ENCODE measurements around the gene SGMS2.

The SGMS2 gene

DNA sequence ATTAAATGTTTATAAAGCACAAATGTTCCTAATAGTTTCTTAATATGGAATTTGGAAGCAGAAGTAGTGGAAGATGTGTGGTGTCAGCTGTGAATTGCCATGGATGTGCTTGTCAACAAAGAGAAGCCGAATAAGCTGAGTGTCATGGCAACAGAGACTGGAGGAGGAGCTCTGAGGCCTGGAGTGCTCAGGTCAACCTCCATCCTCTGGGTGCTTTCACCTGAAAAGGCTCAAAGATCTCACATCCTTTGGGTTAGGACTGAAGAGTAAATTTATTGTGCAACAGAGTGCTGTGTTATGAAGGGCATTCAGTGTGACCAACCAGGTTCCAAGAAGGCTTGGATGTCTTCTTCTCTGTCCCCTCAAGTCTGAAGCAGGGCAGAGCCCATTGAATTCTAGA lies 18.7 kb downstream of the SGMS2 start:
- no peak overlapping the region for H2AK5ac ChIP-seq (ENCODE audit: low read length, severe bottlenecking)

DNA sequence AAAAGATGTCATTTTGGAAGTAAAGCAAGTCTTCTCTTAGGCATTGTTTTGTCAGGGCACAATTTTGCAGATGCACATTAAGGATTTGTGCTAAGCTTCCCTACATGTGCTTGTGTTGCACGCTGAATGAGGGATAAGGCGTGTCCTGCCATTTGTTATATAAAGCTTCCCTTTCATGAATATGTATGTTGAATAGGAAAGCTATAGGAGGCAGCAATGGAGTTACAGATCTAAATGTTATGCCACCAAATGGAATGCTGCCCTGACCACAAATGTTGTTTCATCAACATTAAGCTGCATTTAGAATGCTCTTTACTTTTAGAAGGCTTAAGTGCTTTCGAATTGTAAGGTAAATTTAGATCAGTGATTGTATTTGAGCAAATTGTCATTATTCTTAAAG lies 20.9 kb downstream of the SGMS2 start:
- Histone ChIP-seq H3K4me1 (ENCODE audit: control insufficient read depth, insufficient read depth, low read depth, low read length) (no peaks in the 10 kb centered on the region), H2BK15ac (ENCODE audit: low read depth, poor library complexity, severe bottlenecking) (no peak overlapping the region), H3K4me2 (ENCODE audit: low read length, poor library complexity, severe bottlenecking) (no peak overlapping the region), H3K79me1 (replicated peaks; ENCODE audit: low read length, poor library complexity, severe bottlenecking) (peaks cover 24% of the 10 kb centered on the region), H3K27ac (ENCODE audit: low read length, poor library complexity, severe bottlenecking) (no peak overlapping the region), H2AK5ac (ENCODE audit: low read length, severe bottlenecking) (no peak overlapping the region), H3K18ac (ENCODE audit: low read depth in 1 of 2, low read length in 2 of 2) (no peak overlapping the region), H2BK120ac (ENCODE audit: low read depth, low read length) (no peak overlapping the region), H3K36me3 (ENCODE audit: control insufficient read depth in 1 of 2, insufficient read depth in 2 of 2, low read depth in 1 of 2, low read length in 2 of 2) (no peaks in the 10 kb centered on the region), H2BK12ac (ENCODE audit: low read length in 2 of 2) (no peak overlapping the region), H4K91ac (ENCODE audit: low read length) (no peak overlapping the region), H3K9me3 (ENCODE audit: control insufficient read depth, low read length) (peaks cover 7% of the 10 kb centered on the region), H4K8ac (ENCODE audit: low read length) (no peak overlapping the region), H3K27me3 (ENCODE audit: control insufficient read depth in 1 of 2, insufficient read depth in 1 of 2, low read length in 2 of 2) (no peaks in the 10 kb centered on the region), H3K9ac (ENCODE audit: low read length) (no peak overlapping the region), H2AFZ (ENCODE audit: low read depth, low read length) (no peak overlapping the region), H3K4ac (ENCODE audit: low read depth in 1 of 2, low read length in 2 of 2) (no peak overlapping the region), H3K23ac (ENCODE audit: low read length in 2 of 2) (no peak overlapping the region), H3K14ac (ENCODE audit: low read length in 2 of 2) (no peak overlapping the region), H2BK5ac (ENCODE audit: low read depth, low read length, poor library complexity, severe bottlenecking) (no peak overlapping the region), H3K4me3 (ENCODE audit: insufficient read depth in 1 of 2, low read depth in 1 of 2, low read length in 2 of 2) (no peak overlapping the region)
- DNase-seq, result no peak
- 91% methylated on average over 3 of the region's 3 CpGs for WGBS

More for the DNA sequence above, 18.7 kb downstream of the SGMS2 start:
- Histone ChIP-seq H3K9me3 (ENCODE audit: control insufficient read depth, low read length) (peaks cover 7% of the 10 kb centered on the region), H2BK120ac (ENCODE audit: low read depth, low read length) (no peak overlapping the region), H3K9ac (ENCODE audit: low read length) (no peak overlapping the region), H3K79me1 (replicated peaks; ENCODE audit: low read length, poor library complexity, severe bottlenecking) (peaks cover 24% of the 10 kb centered on the region), H2BK15ac (ENCODE audit: low read depth, poor library complexity, severe bottlenecking) (no peak overlapping the region), H3K23ac (ENCODE audit: low read length in 2 of 2) (no peak overlapping the region), H3K27ac (ENCODE audit: low read length, poor library complexity, severe bottlenecking) (no peak overlapping the region), H4K91ac (ENCODE audit: low read length) (no peak overlapping the region), H3K36me3 (ENCODE audit: control insufficient read depth in 1 of 2, insufficient read depth in 2 of 2, low read depth in 1 of 2, low read length in 2 of 2) (no peaks in the 10 kb centered on the region), H3K4me1 (ENCODE audit: control insufficient read depth, insufficient read depth, low read depth, low read length) (no peaks in the 10 kb centered on the region), H3K4ac (ENCODE audit: low read depth in 1 of 2, low read length in 2 of 2) (no peak overlapping the region), H3K4me3 (ENCODE audit: insufficient read depth in 1 of 2, low read depth in 1 of 2, low read length in 2 of 2) (no peak overlapping the region), H3K14ac (ENCODE audit: low read length in 2 of 2) (no peak overlapping the region), H2BK12ac (ENCODE audit: low read length in 2 of 2) (no peak overlapping the region), H2AFZ (ENCODE audit: low read depth, low read length) (no peak overlapping the region), H3K18ac (ENCODE audit: low read depth in 1 of 2, low read length in 2 of 2) (no peak overlapping the region), H3K4me2 (ENCODE audit: low read length, poor library complexity, severe bottlenecking) (no peak overlapping the region), H3K27me3 (ENCODE audit: control insufficient read depth in 1 of 2, insufficient read depth in 1 of 2, low read length in 2 of 2) (no peaks in the 10 kb centered on the region), H2BK5ac (ENCODE audit: low read depth, low read length, poor library complexity, severe bottlenecking) (no peak overlapping the region), H4K8ac (ENCODE audit: low read length) (no peak overlapping the region)
- 93% methylated on average over 1 of the region's 1 CpG for whole genome bisulfite sequencing
- no peak for DNase-seq

DNA sequence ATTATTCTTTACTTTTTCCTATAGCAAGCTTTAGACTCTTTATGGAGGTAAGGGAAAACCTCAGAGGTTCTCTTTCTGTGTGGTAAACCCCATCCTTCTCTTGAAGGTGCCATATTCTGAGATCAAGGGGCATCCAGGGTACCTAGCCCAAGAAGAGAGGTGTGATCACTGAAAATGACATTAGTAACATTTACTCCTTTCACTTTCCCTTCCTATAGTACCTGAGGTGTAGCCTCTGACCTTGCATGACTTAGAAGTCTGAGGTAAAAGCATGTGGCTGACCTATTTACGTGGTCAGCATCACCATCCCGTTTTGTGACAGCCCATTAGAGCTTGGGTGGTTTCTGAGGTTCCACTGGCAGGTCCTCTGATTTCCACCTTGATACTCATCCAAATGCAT lies 25.7 kb downstream of the SGMS2 start:
- Histone ChIP-seq H3K14ac (ENCODE audit: low read length in 2 of 2) (no peak overlapping the region), H2AK5ac (ENCODE audit: low read length, severe bottlenecking) (no peak overlapping the region), H4K8ac (ENCODE audit: low read length) (no peak overlapping the region), H2AFZ (ENCODE audit: low read depth, low read length) (no peak overlapping the region), H2BK120ac (ENCODE audit: low read depth, low read length) (no peak overlapping the region), H3K4me3 (ENCODE audit: insufficient read depth in 1 of 2, low read depth in 1 of 2, low read length in 2 of 2) (no peak overlapping the region), H3K36me3 (ENCODE audit: control insufficient read depth in 1 of 2, insufficient read depth in 2 of 2, low read depth in 1 of 2, low read length in 2 of 2) (no peaks in the 10 kb centered on the region), H3K4ac (ENCODE audit: low read depth in 1 of 2, low read length in 2 of 2) (no peak overlapping the region), H2BK5ac (ENCODE audit: low read depth, low read length, poor library complexity, severe bottlenecking) (no peak overlapping the region), H3K4me1 (ENCODE audit: control insufficient read depth, insufficient read depth, low read depth, low read length) (no peaks in the 10 kb centered on the region), H3K23ac (ENCODE audit: low read length in 2 of 2) (no peak overlapping the region), H3K9ac (ENCODE audit: low read length) (no peak overlapping the region), H3K18ac (ENCODE audit: low read depth in 1 of 2, low read length in 2 of 2) (no peak overlapping the region), H3K9me3 (ENCODE audit: control insufficient read depth, low read length) (peaks cover 7% of the 10 kb centered on the region), H3K27me3 (ENCODE audit: control insufficient read depth in 1 of 2, insufficient read depth in 1 of 2, low read length in 2 of 2) (no peaks in the 10 kb centered on the region), H3K79me1 (replicated peaks; ENCODE audit: low read length, poor library complexity, severe bottlenecking) (peaks cover 11% of the 10 kb centered on the region), H2BK15ac (ENCODE audit: low read depth, poor library complexity, severe bottlenecking) (no peak overlapping the region), H3K27ac (ENCODE audit: low read length, poor library complexity, severe bottlenecking) (no peak overlapping the region), H3K4me2 (ENCODE audit: low read length, poor library complexity, severe bottlenecking) (no peak overlapping the region), H4K91ac (ENCODE audit: low read length) (no peak overlapping the region), H2BK12ac (ENCODE audit: low read length in 2 of 2) (no peak overlapping the region)
- DNase-seq, result no peak
- WGBS, result 91% methylated on average over 2 of the region's 2 CpGs

DNA sequence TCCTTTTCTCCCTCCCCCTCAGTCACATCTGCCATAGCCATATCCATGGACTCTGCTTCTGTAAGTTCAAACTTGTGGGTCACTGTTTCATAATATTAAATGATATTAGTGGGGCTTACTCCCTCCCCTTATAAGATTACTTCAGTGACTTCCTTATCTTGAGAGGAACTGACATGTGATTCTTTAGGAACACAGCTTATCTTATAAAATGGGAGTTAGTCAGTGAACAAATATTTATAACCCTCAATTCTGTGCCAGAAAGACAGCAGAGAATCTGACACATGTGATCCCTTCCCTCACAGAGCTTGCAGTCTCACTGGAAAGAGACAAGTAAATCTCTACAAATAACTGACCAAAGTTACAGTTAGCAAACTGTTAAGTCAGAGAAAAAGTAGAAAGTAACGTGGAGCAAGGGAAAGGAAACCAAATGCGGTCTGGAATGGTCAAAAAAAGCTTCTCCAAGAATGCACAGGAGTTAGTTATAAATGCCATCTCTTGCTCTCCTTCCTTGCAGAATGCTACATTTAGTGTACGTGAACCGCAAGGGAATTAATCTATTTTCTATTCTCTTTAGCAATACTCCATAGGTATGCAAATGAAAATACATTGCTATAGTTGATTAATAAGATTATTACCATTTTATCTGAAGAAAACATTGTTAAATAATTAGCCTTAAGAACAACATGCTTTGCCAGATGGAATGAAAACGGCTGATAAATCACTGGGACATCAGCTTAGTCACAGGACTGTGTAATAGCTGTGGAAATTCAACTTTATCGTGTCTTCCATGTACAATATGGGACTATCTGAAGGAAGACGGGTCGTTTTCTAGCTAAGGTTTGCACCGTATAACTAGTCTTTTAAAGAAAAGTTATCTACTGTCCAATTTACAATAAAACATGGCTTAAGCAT lies 29.0 kb downstream of the SGMS2 start:
- H4K91ac ChIP-seq (ENCODE audit: low read length), result no peak overlapping the region
- H2BK120ac ChIP-seq (ENCODE audit: low read depth, low read length), result no peak overlapping the region
- H2AFZ ChIP-seq (ENCODE audit: low read depth, low read length), result no peak overlapping the region
- no peak overlapping the region for H2BK12ac ChIP-seq (ENCODE audit: low read length in 2 of 2)
- H3K36me3 ChIP-seq (ENCODE audit: control insufficient read depth in 1 of 2, insufficient read depth in 2 of 2, low read depth in 1 of 2, low read length in 2 of 2), result peaks cover 0 to 2% of the 10 kb centered on the region in 2 experiments
- H2AK5ac ChIP-seq (ENCODE audit: low read length, severe bottlenecking), result no peak overlapping the region
- peak overlapping the region in 1 of 2 experiments; percentile 67 for H3K4me3 ChIP-seq (ENCODE audit: insufficient read depth in 1 of 2, low read depth in 1 of 2, low read length in 2 of 2)
- H2BK15ac ChIP-seq (ENCODE audit: low read depth, poor library complexity, severe bottlenecking), result no peak overlapping the region
- peak overlapping the region; percentile 85 for H3K9ac ChIP-seq (ENCODE audit: low read length)
- DNase-seq, result peak; percentile 77
- peaks cover 12% of the 10 kb centered on the region for H3K79me1 ChIP-seq (replicated peaks; ENCODE audit: low read length, poor library complexity, severe bottlenecking)
- H3K9me3 ChIP-seq (ENCODE audit: control insufficient read depth, low read length), result no peaks in the 10 kb centered on the region
- H3K18ac ChIP-seq (ENCODE audit: low read depth in 1 of 2, low read length in 2 of 2), result no peak overlapping the region
- no peak overlapping the region for H3K4ac ChIP-seq (ENCODE audit: low read depth in 1 of 2, low read length in 2 of 2)
- no peak overlapping the region for H3K23ac ChIP-seq (ENCODE audit: low read length in 2 of 2)
- no peak overlapping the region for H2BK5ac ChIP-seq (ENCODE audit: low read depth, low read length, poor library complexity, severe bottlenecking)
- peak overlapping the region; percentile 62 for H3K27ac ChIP-seq (ENCODE audit: low read length, poor library complexity, severe bottlenecking)
- no peaks in the 10 kb centered on the region for H3K4me1 ChIP-seq (ENCODE audit: control insufficient read depth, insufficient read depth, low read depth, low read length)
- 54% methylated on average over 4 of the region's 9 CpGs for WGBS
- H3K4me2 ChIP-seq (ENCODE audit: low read length, poor library complexity, severe bottlenecking), result peak overlapping the region; percentile 6
- no peaks in the 10 kb centered on the region for H3K27me3 ChIP-seq (ENCODE audit: control insufficient read depth in 1 of 2, insufficient read depth in 1 of 2, low read length in 2 of 2)
- H4K8ac ChIP-seq (ENCODE audit: low read length), result no peak overlapping the region
- no peak overlapping the region for H3K14ac ChIP-seq (ENCODE audit: low read length in 2 of 2)
